H9 (cell line): ENCODE results near the gene AKAP5. TPM values are rescaled to one million over a fixed set of nuclear protein-coding genes. Genes with fewer than 3 reads are reported as not detected.

ENCODE experiments used
- DNase-seq: peaks from one replicate; pipeline ENCODE4 v3.0.0-alpha.2; 2017
- H2AFZ ChIP-seq: one replicate; pipeline ENCODE4 v1.6.1; 2013; ENCODE audit warnings: mild to moderate bottlenecking, low read length, control low read depth, moderate library complexity
- H2AK5ac ChIP-seq: 2 replicates; pipeline ENCODE4 v1.6.1; 2013; ENCODE audit warnings: low read length, control low read depth, mixed read lengths; ENCODE audit not compliant: insufficient read length
- H2BK120ac ChIP-seq: one replicate; pipeline ENCODE4 v1.6.1; 2013; ENCODE audit warnings: low read depth, mild to moderate bottlenecking, low read length, control low read depth, inconsistent platforms; ENCODE audit not compliant: poor library complexity, severe bottlenecking
- H2BK12ac ChIP-seq: 2 replicates; pipeline ENCODE4 v1.6.1; 2013; ENCODE audit warnings: low read length, control low read depth, mixed read lengths, low read depth; ENCODE audit not compliant: insufficient read length
- H2BK15ac ChIP-seq: 2 replicates; pipeline ENCODE4 v1.6.1; 2013; ENCODE audit warnings: low read depth, low read length, control low read depth
- H2BK20ac ChIP-seq: one replicate; pipeline ENCODE4 v1.6.1; 2013; ENCODE audit warnings: low read depth, mild to moderate bottlenecking, low read length, control low read depth, inconsistent platforms; ENCODE audit not compliant: poor library complexity, severe bottlenecking
- H2BK5ac ChIP-seq: 2 replicates; pipeline ENCODE4 v1.6.1; 2013; ENCODE audit warnings: low read length, control low read depth, mixed read lengths; ENCODE audit not compliant: insufficient read length
- H3K14ac ChIP-seq: 2 replicates; pipeline ENCODE4 v1.6.1; 2013; ENCODE audit warnings: low read length, control low read depth; ENCODE audit not compliant: insufficient read depth
- H3K18ac ChIP-seq: 2 replicates; pipeline ENCODE4 v1.6.1; 2013; ENCODE audit warnings: low read depth, mild to moderate bottlenecking, mixed read lengths, low read length, control low read depth; ENCODE audit not compliant: insufficient read length
- H3K23ac ChIP-seq: 2 replicates; pipeline ENCODE4 v1.6.1; 2013; ENCODE audit warnings: low read length, control low read depth, mixed read lengths, low read depth; ENCODE audit not compliant: insufficient read length
- H3K23me2 ChIP-seq: 2 replicates; pipeline ENCODE4 v1.6.1; 2013; ENCODE audit warnings: low read depth, mild to moderate bottlenecking, mixed read lengths, low read length, control low read depth; ENCODE audit not compliant: insufficient read length, poor library complexity, severe bottlenecking
- H3K27ac ChIP-seq: 2 replicates; pipeline ENCODE4 v1.5.1; 2013; ENCODE audit warnings: low read length, control low read depth, mixed read lengths, low read depth; ENCODE audit not compliant: insufficient read length
- H3K27me3 ChIP-seq: 2 replicates; pipeline ENCODE4 v1.6.1; 2013; ENCODE audit warnings: low read length, control low read depth, inconsistent platforms; ENCODE audit not compliant: insufficient read depth
- H3K4ac ChIP-seq: 2 replicates; pipeline ENCODE4 v1.6.1; 2013; ENCODE audit warnings: low read depth, mild to moderate bottlenecking, control low read depth, inconsistent platforms, low read length, moderate library complexity
- H3K4me1 ChIP-seq: 2 replicates; pipeline ENCODE4 v1.6.1; 2013; ENCODE audit warnings: low read length, control low read depth, inconsistent platforms; ENCODE audit not compliant: insufficient read depth
- H3K4me2 ChIP-seq: 2 replicates; pipeline ENCODE4 v1.6.1; 2013; ENCODE audit warnings: low read length, control low read depth, mixed read lengths; ENCODE audit not compliant: insufficient read length, insufficient read depth
- H3K56ac ChIP-seq: 2 replicates; pipeline ENCODE4 v1.6.1; 2013; ENCODE audit warnings: low read depth, mild to moderate bottlenecking, mixed read lengths, low read length, control low read depth; ENCODE audit not compliant: insufficient read length
- H3K79me1 ChIP-seq: 2 replicates; pipeline ENCODE4 v1.6.1; 2013; ENCODE audit warnings: low read depth, mild to moderate bottlenecking, moderate library complexity, low read length, control low read depth, inconsistent platforms; ENCODE audit not compliant: insufficient read depth, poor library complexity, severe bottlenecking
- H3K79me2 ChIP-seq: 2 replicates; pipeline ENCODE4 v1.6.1; 2013; ENCODE audit warnings: low read length, control low read depth, inconsistent platforms; ENCODE audit not compliant: insufficient read depth
- H3K9ac ChIP-seq: 2 replicates; pipeline ENCODE4 v1.6.1; 2013; ENCODE audit warnings: low read length, control low read depth, mixed read lengths; ENCODE audit not compliant: insufficient read length; ENCODE audit errors: extremely low read depth
- H3K9me3 ChIP-seq: one replicate; pipeline ENCODE4 v1.6.1; 2013; ENCODE audit warnings: low read depth, low read length, inconsistent platforms; ENCODE audit not compliant: control insufficient read depth
- H3T11ph ChIP-seq: one replicate; pipeline ENCODE4 v1.6.1; 2013; ENCODE audit warnings: mild to moderate bottlenecking, low read length, control low read depth, inconsistent platforms
- H4K20me1 ChIP-seq: one replicate; pipeline ENCODE4 v1.6.1; 2013; ENCODE audit not compliant: control insufficient read depth, insufficient read length, insufficient read depth
- H4K5ac ChIP-seq: 2 replicates; pipeline ENCODE4 v1.6.1; 2013; ENCODE audit warnings: low read depth, mild to moderate bottlenecking, mixed read lengths, low read length, control low read depth; ENCODE audit not compliant: insufficient read length
- H4K8ac ChIP-seq: replicated peaks from 2 replicates; pipeline ENCODE4 v1.6.1; 2013; ENCODE audit warnings: low read length, control low read depth, mixed read lengths, low read depth; ENCODE audit not compliant: insufficient read length
- H4K91ac ChIP-seq: 2 replicates; pipeline ENCODE4 v1.6.1; 2013; ENCODE audit warnings: low read depth, mild to moderate bottlenecking, moderate library complexity, mixed read lengths, low read length, control low read depth; ENCODE audit not compliant: insufficient read length
- H3K27ac Mint-ChIP-seq, 3 experiments: 2 replicates in 2 of 3; 3 replicates in 1 of 3; pipeline ENCODE4 v1.8.0; 2020 to 2021; ENCODE audit warnings: mixed read lengths in 3 of 3, mild to moderate bottlenecking in 1 of 3, moderate library complexity in 1 of 3
- H3K27me3 Mint-ChIP-seq: 2 replicates; pipeline ENCODE4 v1.8.0; 2021; ENCODE audit warnings: low read depth, mild to moderate bottlenecking, moderate library complexity, mixed read lengths
- H3K36me3 Mint-ChIP-seq, 3 experiments: 2 replicates in 2 of 3; 3 replicates in 1 of 3; pipeline ENCODE4 v1.8.0; 2020 to 2021; ENCODE audit warnings: low read depth in 3 of 3, mixed read lengths in 3 of 3; ENCODE audit not compliant: insufficient read depth in 1 of 3
- H3K4me1 Mint-ChIP-seq, 2 experiments: 2 replicates each; pipeline ENCODE4 v1.8.0; 2020; ENCODE audit warnings: mixed read lengths in 2 of 2
- H3K4me3 Mint-ChIP-seq, 2 experiments: 2 replicates in 1 of 2; 3 replicates in 1 of 2; pipeline ENCODE4 v1.8.0; 2020 to 2021; ENCODE audit warnings: mild to moderate bottlenecking in 2 of 2, mixed read lengths in 2 of 2, moderate library complexity in 1 of 2
- H3K9me3 Mint-ChIP-seq, 2 experiments: 2 replicates in 1 of 2; 3 replicates in 1 of 2; pipeline ENCODE4 v1.8.0; 2020; ENCODE audit warnings: mild to moderate bottlenecking in 2 of 2, mixed read lengths in 2 of 2, moderate library complexity in 1 of 2
- WGBS: extraction: QIAGEN DNeasy Blood & Tissue Kit; methylation state at CpG from one replicate; pipeline ENCODE4 v1.1.7; 2013; ENCODE audit warnings: missing lambda C conversion rate, low lambda C conversion rate, mixed read lengths; ENCODE audit not compliant: insufficient read length; ENCODE audit errors: extremely low coverage; 5-methylcytosine and 5-hydroxymethylcytosine counted together
- total RNA-seq: library from RNA; stranded (reverse); gene quantifications from 2 replicates; pipeline ENCODE4 v1.2.1, GENCODE V29; 2021
- TF ChIP-seq, protein P1 (sequence below): fragments of 200-600 bp; sonication (generic); conservative IDR thresholded peaks from 3 replicates; pipeline ENCODE4 v1.8.0; 2021; ENCODE audit warnings: antibody characterized with exemption, mild to moderate bottlenecking

Gene AKAP5
- total RNA-seq, 1 experiment from 2014 or later, result 2.5 TPM

DNA sequence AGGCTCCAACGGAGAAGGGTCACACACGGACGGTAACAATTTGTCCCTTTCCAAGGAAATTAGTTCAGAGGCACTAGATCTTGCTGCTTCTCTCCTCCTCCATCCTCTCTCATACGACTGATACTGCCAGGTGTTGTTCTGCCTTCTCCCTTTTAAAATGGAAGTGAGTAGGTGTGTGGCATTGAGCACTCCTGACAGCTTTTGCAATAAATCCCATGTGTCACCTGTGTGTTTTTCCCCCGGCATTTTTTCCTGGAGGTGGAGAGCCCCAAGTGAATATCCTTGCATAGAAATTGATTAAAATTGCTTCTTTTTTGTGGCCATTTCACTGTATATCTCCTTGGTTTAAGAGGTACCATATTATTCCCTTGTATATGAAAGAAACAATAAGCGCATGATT is 26.2 kb upstream of the AKAP5 start:
- H3T11ph ChIP-seq, result no peak overlapping the region
- no peak overlapping the region for H2AFZ ChIP-seq
- H3K18ac ChIP-seq, result no peak overlapping the region
- H2AK5ac ChIP-seq, result no peak overlapping the region
- no peaks in the 10 kb centered on the region for H3K4me1 ChIP-seq
- Mint-ChIP-seq H3K27ac (0 out of 7 replicates have a peak overlapping the region, but pooled peaks of 1 of the 3 experiments have one; percentile 5), H3K27me3 (no peaks in the 10 kb centered on the region), H3K4me3 (no peak overlapping the region), H3K36me3 (peaks cover 39 to 92% (median 73%) of the 10 kb centered on the region in 3 experiments), H3K4me1 (no peaks in the 10 kb centered on the region), H3K9me3 (no peaks in the 10 kb centered on the region)
- no peaks in the 10 kb centered on the region for H3K27me3 ChIP-seq
- no peak overlapping the region for H3K9ac ChIP-seq
- no peak overlapping the region for H3K23ac ChIP-seq
- H3K4ac ChIP-seq, result no peak overlapping the region
- TF ChIP-seq, protein P1, sequence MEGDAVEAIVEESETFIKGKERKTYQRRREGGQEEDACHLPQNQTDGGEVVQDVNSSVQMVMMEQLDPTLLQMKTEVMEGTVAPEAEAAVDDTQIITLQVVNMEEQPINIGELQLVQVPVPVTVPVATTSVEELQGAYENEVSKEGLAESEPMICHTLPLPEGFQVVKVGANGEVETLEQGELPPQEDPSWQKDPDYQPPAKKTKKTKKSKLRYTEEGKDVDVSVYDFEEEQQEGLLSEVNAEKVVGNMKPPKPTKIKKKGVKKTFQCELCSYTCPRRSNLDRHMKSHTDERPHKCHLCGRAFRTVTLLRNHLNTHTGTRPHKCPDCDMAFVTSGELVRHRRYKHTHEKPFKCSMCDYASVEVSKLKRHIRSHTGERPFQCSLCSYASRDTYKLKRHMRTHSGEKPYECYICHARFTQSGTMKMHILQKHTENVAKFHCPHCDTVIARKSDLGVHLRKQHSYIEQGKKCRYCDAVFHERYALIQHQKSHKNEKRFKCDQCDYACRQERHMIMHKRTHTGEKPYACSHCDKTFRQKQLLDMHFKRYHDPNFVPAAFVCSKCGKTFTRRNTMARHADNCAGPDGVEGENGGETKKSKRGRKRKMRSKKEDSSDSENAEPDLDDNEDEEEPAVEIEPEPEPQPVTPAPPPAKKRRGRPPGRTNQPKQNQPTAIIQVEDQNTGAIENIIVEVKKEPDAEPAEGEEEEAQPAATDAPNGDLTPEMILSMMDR, result no peak
- no peak for DNase-seq
- H3K23me2 ChIP-seq, result no peaks in the 10 kb centered on the region
- H3K79me1 ChIP-seq, result no peaks in the 10 kb centered on the region
- no peaks in the 10 kb centered on the region for H3K9me3 ChIP-seq
- WGBS, result no CpG with 5 or more reads among the region's 6 CpGs
- H2BK120ac ChIP-seq, result no peak overlapping the region
- H3K14ac ChIP-seq, result no peak overlapping the region
- no peak overlapping the region for H2BK5ac ChIP-seq
- no peaks in the 10 kb centered on the region for H4K20me1 ChIP-seq
- H2BK15ac ChIP-seq, result no peak overlapping the region
- no peaks in the 10 kb centered on the region for H3K79me2 ChIP-seq
- H4K91ac ChIP-seq, result no peak overlapping the region
- H2BK20ac ChIP-seq, result no peak overlapping the region
- H4K5ac ChIP-seq, result no peak overlapping the region
- no peak overlapping the region for H3K4me2 ChIP-seq
- H3K56ac ChIP-seq, result no peak overlapping the region
- H3K27ac ChIP-seq, result no peak overlapping the region
- no peak overlapping the region for H4K8ac ChIP-seq
- no peak overlapping the region for H2BK12ac ChIP-seq
